ENCODE measurements around the gene C1orf198. TPM values are rescaled to one million over a fixed set of nuclear protein-coding genes. Genes with fewer than 3 reads are reported as not detected.
A peak's percentile ranks its signal among the peaks of the same experiment; 100 is the strongest.

The C1orf198 gene
- total RNA-seq, 4 donors from 2014 or later, result 95.6 to 214 (median 140) TPM

DNA sequence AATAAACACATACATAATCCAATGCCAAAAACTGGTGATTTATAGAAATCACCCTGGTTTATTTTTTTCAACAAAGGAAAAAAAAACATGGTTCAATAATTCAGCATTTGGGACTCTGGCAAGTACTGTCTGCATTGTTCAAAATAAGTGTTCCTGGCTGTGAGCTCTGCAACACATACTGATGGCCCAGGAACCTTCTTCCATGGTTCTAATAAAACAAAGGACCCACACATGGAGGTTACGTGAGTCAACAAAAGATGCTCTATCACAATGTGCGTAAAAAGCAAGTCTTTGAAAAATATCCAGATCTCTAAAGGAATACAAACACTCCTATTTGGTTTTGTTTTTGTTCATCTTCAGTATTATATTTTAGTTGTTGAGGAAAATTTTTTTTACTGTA, 37.9 kb upstream of the C1orf198 start:
- intact Hi-C loops (cut with DNase I), result no loop called here
- Histone ChIP-seq H3K9me3 (no peaks in the 10 kb centered on the region), H3K27me3 (no peaks in the 10 kb centered on the region), H3K27ac (replicated peaks in 1 of 4) (peak overlapping the region in 1 of 4 donors; percentile 51), H3K4me1 (peaks cover 9 to 47% (median 21%) of the 10 kb centered on the region in 4 donors), H3K36me3 (peaks cover 5 to 65% (median 35%) of the 10 kb centered on the region in 4 donors), H3K4me3 (no peak overlapping the region)
- peak; percentile 14 for DNase-seq (ENCODE audit: extremely low spot score)
- TF ChIP-seq POLR2A (IDR thresholded peaks at IDR 0.05; ENCODE audit: low read depth), result no peak
- 89% methylated on average over 2 of the region's 2 CpGs for WGBS

DNA sequence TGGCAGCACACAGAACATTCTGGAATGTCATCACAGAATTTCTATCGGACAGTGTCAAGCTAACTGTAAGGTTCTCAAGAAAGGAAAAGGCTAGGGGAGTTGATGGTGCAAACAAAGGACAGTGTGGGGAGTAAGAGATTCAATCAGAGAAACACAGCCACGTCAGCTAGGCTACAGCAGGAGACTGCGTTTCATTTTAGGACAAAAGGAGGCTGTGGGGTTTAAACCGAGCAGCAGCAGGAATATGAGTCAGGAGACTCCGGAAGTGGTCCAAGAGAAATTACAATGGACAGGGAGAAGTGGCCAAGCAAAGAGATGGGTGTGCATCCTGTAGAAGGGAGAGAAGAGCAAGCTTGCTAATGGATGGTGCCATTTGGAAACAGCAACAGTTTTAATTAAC, 37.4 kb upstream of the C1orf198 start:
- no peaks in the 10 kb centered on the region for H3K9me3 ChIP-seq
- 64% methylated on average over 5 of the region's 5 CpGs for WGBS

GRCh38 chr1:230902349-230902923, 34.1 kb upstream of the C1orf198 start:
- H3K36me3 ChIP-seq, result peaks cover 3 to 30% (median 17%) of the 10 kb centered on the region in 4 donors
- H3K4me1 ChIP-seq, result peaks cover 0 to 20% (median 6%) of the 10 kb centered on the region in 4 donors
- no peaks in the 10 kb centered on the region for H3K27me3 ChIP-seq
- DNase-seq (ENCODE audit: extremely low spot score), result no peak
- no peaks in the 10 kb centered on the region for H3K9me3 ChIP-seq
- WGBS, result 98% methylated on average over 20 of the region's 22 CpGs
- intact Hi-C loops (cut with DNase I), result no loop called here
- no peak overlapping the region for H3K27ac ChIP-seq (replicated peaks in 1 of 4)
- TF ChIP-seq, protein P1, sequence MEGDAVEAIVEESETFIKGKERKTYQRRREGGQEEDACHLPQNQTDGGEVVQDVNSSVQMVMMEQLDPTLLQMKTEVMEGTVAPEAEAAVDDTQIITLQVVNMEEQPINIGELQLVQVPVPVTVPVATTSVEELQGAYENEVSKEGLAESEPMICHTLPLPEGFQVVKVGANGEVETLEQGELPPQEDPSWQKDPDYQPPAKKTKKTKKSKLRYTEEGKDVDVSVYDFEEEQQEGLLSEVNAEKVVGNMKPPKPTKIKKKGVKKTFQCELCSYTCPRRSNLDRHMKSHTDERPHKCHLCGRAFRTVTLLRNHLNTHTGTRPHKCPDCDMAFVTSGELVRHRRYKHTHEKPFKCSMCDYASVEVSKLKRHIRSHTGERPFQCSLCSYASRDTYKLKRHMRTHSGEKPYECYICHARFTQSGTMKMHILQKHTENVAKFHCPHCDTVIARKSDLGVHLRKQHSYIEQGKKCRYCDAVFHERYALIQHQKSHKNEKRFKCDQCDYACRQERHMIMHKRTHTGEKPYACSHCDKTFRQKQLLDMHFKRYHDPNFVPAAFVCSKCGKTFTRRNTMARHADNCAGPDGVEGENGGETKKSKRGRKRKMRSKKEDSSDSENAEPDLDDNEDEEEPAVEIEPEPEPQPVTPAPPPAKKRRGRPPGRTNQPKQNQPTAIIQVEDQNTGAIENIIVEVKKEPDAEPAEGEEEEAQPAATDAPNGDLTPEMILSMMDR (IDR thresholded peaks at IDR 0.05), result no peak
- no peak for TF ChIP-seq EP300 (IDR thresholded peaks at IDR 0.05)
- no peak for TF ChIP-seq POLR2AphosphoS5 (IDR thresholded peaks at IDR 0.05)
- TF ChIP-seq POLR2A (IDR thresholded peaks at IDR 0.05; ENCODE audit: low read depth), result no peak
- H3K4me3 ChIP-seq, result no peak overlapping the region

More for the DNA sequence above, 37.4 kb upstream of the C1orf198 start:
- no peak for TF ChIP-seq POLR2AphosphoS5 (IDR thresholded peaks at IDR 0.05)
- Histone ChIP-seq H3K36me3 (peaks cover 5 to 60% (median 35%) of the 10 kb centered on the region in 4 donors), H3K27me3 (no peaks in the 10 kb centered on the region), H3K4me3 (no peak overlapping the region), H3K27ac (replicated peaks in 1 of 4) (peak overlapping the region in 1 of 4 donors; percentile 51), H3K4me1 (peaks cover 4 to 42% (median 16%) of the 10 kb centered on the region in 4 donors)
- DNase-seq (ENCODE audit: extremely low spot score), result peak; percentile 21
- intact Hi-C loops (cut with DNase I), result no loop called here

DNA sequence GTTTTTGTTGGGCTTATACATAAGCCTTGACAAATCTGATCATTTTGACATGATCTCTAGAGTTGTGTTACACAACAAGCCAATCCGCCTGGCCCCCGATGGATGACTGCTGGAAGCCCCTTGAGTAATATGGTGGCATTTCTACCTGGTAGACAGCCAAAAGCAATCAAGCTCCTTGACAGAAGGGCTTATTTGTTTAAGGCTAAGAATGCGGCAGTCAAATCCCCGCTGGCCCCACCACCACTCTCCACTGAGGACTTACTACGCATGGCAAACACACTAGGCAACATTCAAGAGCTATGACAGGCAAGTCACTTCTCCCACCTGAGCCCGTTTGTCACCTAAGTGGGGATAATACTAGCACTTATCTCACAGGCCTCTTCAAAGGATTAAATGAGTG, 33.4 kb upstream of the C1orf198 start:
- Histone ChIP-seq H3K36me3 (peaks cover 3 to 28% (median 14%) of the 10 kb centered on the region in 4 donors), H3K4me1 (peaks cover 0 to 15% (median 7%) of the 10 kb centered on the region in 4 donors), H3K27ac (replicated peaks in 1 of 4) (no peak overlapping the region), H3K9me3 (no peaks in the 10 kb centered on the region), H3K27me3 (no peaks in the 10 kb centered on the region), H3K4me3 (no peak overlapping the region)
- intact Hi-C loops (cut with DNase I), result no loop called here
- TF ChIP-seq POLR2AphosphoS5 (IDR thresholded peaks at IDR 0.05), result no peak
- no peak for TF ChIP-seq EP300 (IDR thresholded peaks at IDR 0.05)
- TF ChIP-seq POLR2A (IDR thresholded peaks at IDR 0.05; ENCODE audit: low read depth), result no peak
- TF ChIP-seq, protein P1 (IDR thresholded peaks at IDR 0.05), result no peak
- no peak for DNase-seq (ENCODE audit: extremely low spot score)
- 91% methylated on average over 6 of the region's 6 CpGs for WGBS

DNA sequence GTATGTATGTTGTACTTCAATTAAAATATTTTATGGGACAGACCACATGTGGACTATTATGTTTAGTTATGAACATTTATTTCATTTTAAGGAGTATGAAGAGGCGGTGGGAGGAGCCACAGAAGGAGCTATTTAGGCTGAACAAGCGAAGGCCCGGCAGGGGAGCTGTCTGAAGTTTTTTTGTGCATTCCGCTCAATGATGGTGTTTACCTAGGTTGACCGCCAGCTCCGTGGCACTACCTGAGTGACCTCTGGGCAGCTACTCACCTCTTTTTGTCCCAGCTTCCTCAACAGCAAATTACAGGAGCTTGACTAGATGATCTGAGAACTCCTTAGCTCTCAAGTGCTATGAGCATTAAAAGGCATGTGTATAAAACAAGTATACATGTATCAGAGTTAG, 32.7 kb upstream of the C1orf198 start:
- Histone ChIP-seq H3K27ac (replicated peaks in 1 of 4) (no peak overlapping the region), H3K4me3 (no peak overlapping the region), H3K4me1 (peaks cover 0 to 12% (median 6%) of the 10 kb centered on the region in 4 donors), H3K27me3 (no peaks in the 10 kb centered on the region), H3K36me3 (peaks cover 3 to 24% (median 11%) of the 10 kb centered on the region in 4 donors), H3K9me3 (no peaks in the 10 kb centered on the region)
- 94% methylated on average over 6 of the region's 6 CpGs for WGBS
- DNase-seq (ENCODE audit: extremely low spot score), result no peak
- TF ChIP-seq EP300 (IDR thresholded peaks at IDR 0.05) (no peak), POLR2A (IDR thresholded peaks at IDR 0.05; ENCODE audit: low read depth) (no peak), POLR2AphosphoS5 (IDR thresholded peaks at IDR 0.05) (no peak)
- TF ChIP-seq, protein P1 (IDR thresholded peaks at IDR 0.05), result no peak
- intact Hi-C loops (cut with DNase I), result no loop called here
